Activated CD8-positive, alpha-beta T cell treated with anti-CD3 and anti-CD28 coated beads, Interleukin-2, amount 10 ng/mL, durations not matched to agents 7 days and 5 days (primary cell): ENCODE measurements around the gene CDKAL1. TPM values are rescaled to one million over a fixed set of nuclear protein-coding genes. Genes with fewer than 3 reads are reported as not detected.

Experiments used
- ATAC-seq: fragments of 150-1000 bp; cut with Tn5 transposase; one replicate; pipeline ENCODE4 v1.10.0; 2021; ENCODE audit warnings: moderate library complexity
- CTCF ChIA-PET: fragments of 350-600 bp; sonication (Branson Sonifier 250); formaldehyde crosslinking; loops from one replicate; lab custom pipeline; 2021; ENCODE audit warnings: antibody characterized with exemption; lab: Charles Lee
- POLR2A ChIA-PET: fragments of 350-600 bp; sonication (Branson Sonifier 250); formaldehyde crosslinking; loops from one replicate; lab custom pipeline; 2021; ENCODE audit warnings: antibody characterized with exemption; lab: Charles Lee
- DNase-seq: peaks from one replicate; pipeline ENCODE4 v3.0.0-alpha.2; 2020
- H3K27ac Mint-ChIP-seq: one replicate; pipeline ENCODE4 v1.8.0; 2021; ENCODE audit warnings: mild to moderate bottlenecking, mixed read lengths
- H3K27me3 Mint-ChIP-seq: one replicate; pipeline ENCODE4 v1.8.0; 2021; ENCODE audit warnings: low read depth, mixed read lengths
- H3K36me3 Mint-ChIP-seq: one replicate; pipeline ENCODE4 v1.8.0; 2021; ENCODE audit warnings: low read depth, mixed read lengths
- H3K4me1 Mint-ChIP-seq: one replicate; pipeline ENCODE4 v1.8.0; 2021; ENCODE audit warnings: low read depth, mixed read lengths
- H3K4me3 Mint-ChIP-seq: one replicate; pipeline ENCODE4 v1.8.0; 2021; ENCODE audit warnings: mild to moderate bottlenecking, mixed read lengths
- H3K9me3 Mint-ChIP-seq: one replicate; pipeline ENCODE4 v1.8.0; 2022; ENCODE audit warnings: mixed read lengths; ENCODE audit not compliant: insufficient read depth
- total RNA-seq, 2 experiments: library from RNA; stranded (reverse); gene quantifications; one replicate each; pipeline ENCODE4 v1.2.3, GENCODE V29; 2021

Gene CDKAL1
- total RNA-seq, 2 experiments from 2014 or later: 24.3 to 25.2 TPM

- DNase-seq: no peak
- ChIA-PET CTCF (no interaction called here), POLR2A (no interaction called here)
- Mint-ChIP-seq H3K4me1 (no peaks in the 10 kb centered on the region), H3K27ac (no peak overlapping the region), H3K27me3 (no peaks in the 10 kb centered on the region), H3K36me3 (peaks cover 4% of the 10 kb centered on the region), H3K9me3 (no peaks in the 10 kb centered on the region), H3K4me3 (no peak overlapping the region)
- no peak for ATAC-seq
These were observed 686.2 kb downstream of the CDKAL1 start for GRCh38 chr6:21220271-21220987.

- peaks cover 4% of the 10 kb centered on the region for H3K36me3 Mint-ChIP-seq
- no peaks in the 10 kb centered on the region for H3K27me3 Mint-ChIP-seq
- H3K4me1 Mint-ChIP-seq: no peaks in the 10 kb centered on the region
- ChIA-PET CTCF (no interaction called here), POLR2A (no interaction called here)
- H3K9me3 Mint-ChIP-seq: no peaks in the 10 kb centered on the region
- H3K4me3 Mint-ChIP-seq: no peak overlapping the region
- DNase-seq (no peak), ATAC-seq (no peak)
- H3K27ac Mint-ChIP-seq: no peak overlapping the region
These were observed 688.4 kb downstream of the CDKAL1 start for GRCh38 chr6:21222656-21223055.

GRCh38 chr6:21225912-21226311 is 691.7 kb downstream of the CDKAL1 start:
- no peak overlapping the region for H3K4me3 Mint-ChIP-seq
- no peak for DNase-seq
- ATAC-seq: no peak
- no peak overlapping the region for H3K27ac Mint-ChIP-seq
- H3K4me1 Mint-ChIP-seq: no peaks in the 10 kb centered on the region
- CTCF ChIA-PET: no interaction called here
- H3K9me3 Mint-ChIP-seq: no peaks in the 10 kb centered on the region
- H3K27me3 Mint-ChIP-seq: no peaks in the 10 kb centered on the region
- peaks cover 6% of the 10 kb centered on the region for H3K36me3 Mint-ChIP-seq
- POLR2A ChIA-PET: no interaction called here

DNA sequence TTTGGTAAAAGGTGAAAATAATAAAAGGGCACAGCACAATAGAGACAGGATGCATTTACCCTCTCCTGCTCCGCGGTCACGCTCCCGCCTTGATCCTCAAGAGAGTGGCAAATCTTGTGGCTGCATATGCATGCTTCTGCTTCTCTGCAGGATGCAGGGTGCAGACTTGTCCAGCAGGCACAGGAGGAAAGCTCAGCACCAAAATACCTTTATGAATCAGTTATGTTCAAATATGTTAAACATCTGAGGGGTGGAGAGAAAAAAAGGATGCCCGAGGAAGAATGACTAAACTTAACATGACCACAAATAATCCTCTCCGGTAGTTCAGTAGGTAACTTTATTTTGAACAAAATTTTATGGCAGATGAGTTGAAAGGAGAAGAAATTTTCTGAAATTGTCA is 693.2 kb downstream of the CDKAL1 start:
- Mint-ChIP-seq H3K27ac (no peak overlapping the region), H3K27me3 (no peaks in the 10 kb centered on the region), H3K9me3 (no peaks in the 10 kb centered on the region), H3K4me1 (no peaks in the 10 kb centered on the region), H3K4me3 (no peak overlapping the region), H3K36me3 (peaks cover 11% of the 10 kb centered on the region)
- no peak for DNase-seq
- CTCF ChIA-PET: no interaction called here
- POLR2A ChIA-PET: no interaction called here
- ATAC-seq: no peak

DNA sequence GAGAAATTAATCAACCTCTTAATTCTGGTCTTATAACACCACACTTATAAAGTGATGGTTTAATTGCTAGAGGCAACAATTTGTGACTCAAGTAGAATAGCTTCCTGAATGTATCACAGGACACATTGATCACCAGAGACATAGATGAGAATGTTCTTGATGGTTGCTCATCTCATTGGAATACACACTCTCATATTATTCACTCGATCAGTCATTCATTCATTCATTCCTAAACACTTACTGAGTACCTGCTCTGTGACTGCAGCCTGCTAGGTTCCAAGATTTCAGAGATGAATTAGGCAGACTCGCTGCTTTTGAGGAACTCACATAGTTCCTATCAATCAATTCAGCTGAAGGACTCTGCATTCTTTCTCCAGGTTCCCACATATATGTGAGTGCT is 694.2 kb downstream of the CDKAL1 start:
- ATAC-seq (no peak), DNase-seq (no peak)
- Mint-ChIP-seq H3K36me3 (peaks cover 20% of the 10 kb centered on the region), H3K27me3 (no peaks in the 10 kb centered on the region), H3K9me3 (no peaks in the 10 kb centered on the region), H3K4me1 (no peaks in the 10 kb centered on the region), H3K4me3 (no peak overlapping the region), H3K27ac (no peak overlapping the region)
- CTCF ChIA-PET: no interaction called here
- POLR2A ChIA-PET: no interaction called here

- Mint-ChIP-seq H3K27me3 (no peaks in the 10 kb centered on the region), H3K9me3 (no peaks in the 10 kb centered on the region), H3K4me3 (no peak overlapping the region), H3K27ac (no peak overlapping the region), H3K36me3 (peaks cover 25% of the 10 kb centered on the region), H3K4me1 (no peaks in the 10 kb centered on the region)
- POLR2A ChIA-PET: no interaction called here
- DNase-seq: no peak
- CTCF ChIA-PET: no interaction called here
- no peak for ATAC-seq
These were observed 694.7 kb downstream of the CDKAL1 start for GRCh38 chr6:21228876-21229460.

DNA sequence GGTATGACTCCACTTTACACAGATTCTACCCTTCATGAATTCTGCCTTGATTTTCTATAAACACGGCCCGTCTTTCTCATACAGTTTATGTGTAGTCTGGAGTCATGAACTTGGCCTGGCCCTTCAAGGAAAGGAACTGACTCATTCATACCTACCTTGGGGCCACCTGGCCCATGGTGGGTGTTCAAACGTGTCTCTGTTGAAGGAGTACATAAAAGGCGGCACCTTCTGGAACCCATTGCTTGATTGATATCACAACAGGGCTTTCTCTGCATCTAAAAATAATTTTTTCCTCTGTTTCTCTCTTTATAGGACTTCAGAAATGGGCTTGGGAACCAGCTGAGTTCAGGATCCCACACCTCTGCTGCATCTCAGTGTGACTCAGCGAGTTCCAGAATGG is 696.3 kb downstream of the CDKAL1 start:
- Mint-ChIP-seq H3K36me3 (peaks cover 32% of the 10 kb centered on the region), H3K9me3 (no peaks in the 10 kb centered on the region), H3K4me1 (no peaks in the 10 kb centered on the region), H3K27ac (no peak overlapping the region), H3K4me3 (no peak overlapping the region), H3K27me3 (no peaks in the 10 kb centered on the region)
- ChIA-PET POLR2A (no interaction called here), CTCF (no interaction called here)
- ATAC-seq (no peak), DNase-seq (no peak)

GRCh38 chr6:21235162-21235561 is 700.9 kb downstream of the CDKAL1 start:
- H3K27me3 Mint-ChIP-seq: peaks cover 2% of the 10 kb centered on the region
- CTCF ChIA-PET: no interaction called here
- no peak for ATAC-seq

DNA sequence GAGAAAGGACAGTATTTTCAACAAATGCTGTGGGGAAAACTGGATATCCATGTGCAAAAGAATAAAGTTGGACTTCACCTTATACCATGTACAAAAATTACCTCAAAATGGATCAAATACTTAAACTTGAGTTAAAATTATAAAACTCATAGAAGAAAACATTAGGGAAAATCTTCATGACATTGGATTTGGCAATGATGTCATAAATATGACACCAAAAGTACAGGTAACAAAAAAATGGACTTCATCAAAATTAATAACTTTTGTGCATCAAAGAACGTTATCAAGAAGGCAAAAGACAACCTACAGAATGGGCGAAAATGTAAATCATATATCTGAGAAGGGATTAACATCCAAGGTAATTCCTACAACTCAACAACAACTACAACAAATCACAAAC is 704.0 kb downstream of the CDKAL1 start:
- Mint-ChIP-seq H3K9me3 (peaks cover 12% of the 10 kb centered on the region), H3K4me3 (no peak overlapping the region), H3K27ac (no peak overlapping the region), H3K27me3 (peaks cover 2% of the 10 kb centered on the region), H3K36me3 (peaks cover 16% of the 10 kb centered on the region), H3K4me1 (no peaks in the 10 kb centered on the region)
- no peak for DNase-seq
- POLR2A ChIA-PET: no interaction called here
- CTCF ChIA-PET: interaction anchor here (0.7 kb wide), 2 partner anchors 189 to 429 kb away, joined by 3 to 5 read pairs; no protein-coding TSS in a partner anchor
- ATAC-seq: no peak

More at GRCh38 chr6:21235162-21235561, 700.9 kb downstream of the CDKAL1 start:
- peaks cover 34% of the 10 kb centered on the region for H3K36me3 Mint-ChIP-seq
- H3K9me3 Mint-ChIP-seq: peaks cover 12% of the 10 kb centered on the region
- no peaks in the 10 kb centered on the region for H3K4me1 Mint-ChIP-seq
- POLR2A ChIA-PET: no interaction called here
- no peak overlapping the region for H3K27ac Mint-ChIP-seq
- no peak overlapping the region for H3K4me3 Mint-ChIP-seq
- DNase-seq: no peak

DNA sequence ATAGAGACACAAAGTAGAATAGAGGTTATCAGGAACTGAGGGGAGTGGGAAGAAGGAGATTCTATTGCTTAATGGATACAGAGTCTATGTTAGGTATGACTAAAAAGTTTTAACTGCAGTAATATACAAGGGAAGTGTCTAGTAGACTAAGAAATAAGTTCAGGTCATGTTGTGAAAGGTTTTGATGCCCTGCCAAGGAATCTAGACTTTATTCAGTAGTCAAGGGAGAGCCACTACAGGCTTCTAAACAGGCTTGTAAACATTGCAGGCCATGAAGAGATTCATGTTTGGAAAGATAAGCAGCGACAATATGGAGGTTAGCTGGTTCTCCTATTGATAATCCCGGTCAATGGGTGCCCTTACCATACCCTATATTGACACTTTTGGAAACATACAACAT is 706.5 kb downstream of the CDKAL1 start:
- POLR2A ChIA-PET: no interaction called here
- CTCF ChIA-PET: no interaction called here
- Mint-ChIP-seq H3K9me3 (peaks cover 12% of the 10 kb centered on the region), H3K36me3 (peaks cover 2% of the 10 kb centered on the region), H3K4me3 (no peak overlapping the region), H3K4me1 (no peaks in the 10 kb centered on the region), H3K27me3 (peaks cover 2% of the 10 kb centered on the region), H3K27ac (no peak overlapping the region)
- no peak for ATAC-seq
- no peak for DNase-seq

- ChIA-PET CTCF (no interaction called here), POLR2A (no interaction called here)
- Mint-ChIP-seq H3K27me3 (peaks cover 2% of the 10 kb centered on the region), H3K27ac (no peak overlapping the region), H3K9me3 (peaks cover 12% of the 10 kb centered on the region), H3K36me3 (peaks cover 2% of the 10 kb centered on the region), H3K4me3 (no peak overlapping the region), H3K4me1 (no peaks in the 10 kb centered on the region)
- ATAC-seq (no peak), DNase-seq (no peak)
These were observed 707.2 kb downstream of the CDKAL1 start for GRCh38 chr6:21241231-21242130.

DNA sequence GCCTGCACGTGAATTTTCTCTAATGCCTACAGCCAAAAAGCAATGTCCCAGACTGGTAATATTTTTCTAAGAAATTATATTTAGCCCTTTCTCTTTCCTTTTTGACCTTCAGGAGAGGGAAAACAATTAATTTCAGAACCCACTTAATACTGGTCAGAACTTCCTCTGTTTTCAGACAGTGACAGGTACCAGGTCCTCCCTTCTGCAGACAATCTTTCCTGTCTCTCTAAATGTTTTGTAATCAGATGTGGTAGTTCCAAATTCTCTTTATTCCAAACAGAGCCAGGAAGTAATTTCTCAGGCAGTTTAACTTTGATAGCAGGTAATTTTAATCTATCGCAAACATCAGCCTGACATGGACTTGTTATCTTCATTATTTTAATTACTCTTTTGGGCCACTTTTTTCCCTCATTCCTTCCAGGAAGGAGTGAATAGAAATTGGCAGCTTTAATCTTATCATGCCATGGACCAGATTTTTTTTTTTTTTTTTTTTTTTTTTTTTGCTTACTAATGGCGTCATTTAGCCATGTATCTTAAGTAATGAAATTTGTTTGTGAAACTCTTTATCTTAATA is 710.7 kb downstream of the CDKAL1 start:
- DNase-seq (no peak), ATAC-seq (no peak)
- Mint-ChIP-seq H3K4me1 (no peaks in the 10 kb centered on the region), H3K27ac (no peak overlapping the region), H3K36me3 (no peaks in the 10 kb centered on the region), H3K27me3 (no peaks in the 10 kb centered on the region), H3K9me3 (peaks cover 4% of the 10 kb centered on the region), H3K4me3 (no peak overlapping the region)
- CTCF ChIA-PET: no interaction called here
- POLR2A ChIA-PET: no interaction called here
